Measurements from ENCODE around the gene CRHBP. TPM values are rescaled to one million over a fixed set of nuclear protein-coding genes. Genes with fewer than 3 reads are reported as not detected.
"Not testable (repeated sequence)": the region's sequence is repeated elsewhere in the genome, so short reads cannot be mapped to it uniquely, and the experiment has no call there.

Gene CRHBP
- total RNA-seq, 1 donor from 2014 or later, result not detected

DNA sequence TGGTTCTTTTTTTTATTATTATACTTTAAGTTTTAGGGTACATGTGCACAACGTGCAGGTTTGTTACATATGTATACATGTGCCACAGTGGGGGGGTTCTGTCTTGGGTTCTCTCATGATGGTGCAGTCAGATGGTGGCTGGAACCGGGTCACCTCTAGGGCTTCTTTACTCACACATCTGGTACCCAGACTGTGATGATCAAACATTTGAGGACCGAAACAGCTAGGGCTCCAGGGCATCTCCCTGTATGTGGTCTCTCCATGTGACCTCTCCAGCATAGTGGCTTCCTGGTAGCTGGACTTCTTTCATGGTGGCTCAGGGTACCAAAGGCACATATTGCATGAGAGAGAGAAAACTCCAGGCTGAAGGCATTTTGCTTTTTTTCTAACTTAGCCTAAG lies 9.8 kb upstream of the CRHBP start:
- H3K9me3 Mint-ChIP-seq, result no peaks in the 10 kb centered on the region
- H3K27ac Mint-ChIP-seq, result no peak overlapping the region
- no peak overlapping the region for H3K4me3 Mint-ChIP-seq
- H3K4me1 Mint-ChIP-seq (ENCODE audit: low read depth), result peaks cover 8% of the 10 kb centered on the region
- intact Hi-C loops (cut with micrococcal nuclease), result no loop called here
- H3K36me3 Mint-ChIP-seq (ENCODE audit: low read depth), result no peaks in the 10 kb centered on the region
- peaks cover 22% of the 10 kb centered on the region for H3K27me3 Mint-ChIP-seq (ENCODE audit: insufficient read depth)
- no peak for DNase-seq (ENCODE audit: low spot score)

GRCh38 chr5:76944638-76945037 lies 8.2 kb upstream of the CRHBP start:
- Mint-ChIP-seq H3K4me3 (no peak overlapping the region), H3K27me3 (ENCODE audit: insufficient read depth) (peaks cover 29% of the 10 kb centered on the region), H3K9me3 (no peaks in the 10 kb centered on the region), H3K4me1 (ENCODE audit: low read depth) (no peaks in the 10 kb centered on the region), H3K36me3 (ENCODE audit: low read depth) (no peaks in the 10 kb centered on the region), H3K27ac (no peak overlapping the region)
- DNase-seq (ENCODE audit: low spot score), result no peak
- intact Hi-C loops (cut with micrococcal nuclease), result no loop called here

GRCh38 chr5:76945238-76945637 lies 7.6 kb upstream of the CRHBP start:
- H3K9me3 Mint-ChIP-seq; H3K27ac Mint-ChIP-seq; H3K4me3 Mint-ChIP-seq; H3K36me3 Mint-ChIP-seq (ENCODE audit: low read depth); intact Hi-C loops (cut with micrococcal nuclease); H3K4me1 Mint-ChIP-seq (ENCODE audit: low read depth); DNase-seq (ENCODE audit: low spot score): not testable (repeated sequence)
- peaks cover 29% of the 10 kb centered on the region for H3K27me3 Mint-ChIP-seq (ENCODE audit: insufficient read depth)

DNA sequence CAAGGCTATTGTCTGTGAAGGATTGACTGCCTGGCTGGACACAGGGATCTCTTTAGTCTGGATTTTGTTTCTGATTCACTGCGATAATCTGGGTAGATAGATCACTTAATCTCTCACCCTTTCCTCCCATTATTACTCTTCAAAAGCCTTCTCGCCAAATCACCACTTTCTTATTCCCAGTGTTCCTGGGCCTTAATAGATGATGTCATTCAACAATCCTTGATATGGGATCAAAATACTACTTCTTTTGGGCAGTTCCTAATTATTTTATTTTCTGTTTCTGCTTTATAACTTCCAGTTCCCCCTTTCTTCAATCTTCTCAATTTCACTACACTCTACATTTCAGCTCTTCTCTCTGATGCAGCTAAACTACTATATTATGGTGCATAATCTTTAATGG lies 6.8 kb upstream of the CRHBP start:
- no peak overlapping the region for H3K27ac Mint-ChIP-seq
- H3K4me3 Mint-ChIP-seq, result no peak overlapping the region
- intact Hi-C loops (cut with micrococcal nuclease), result no loop called here
- no peaks in the 10 kb centered on the region for H3K36me3 Mint-ChIP-seq (ENCODE audit: low read depth)
- no peak for DNase-seq (ENCODE audit: low spot score)
- no peaks in the 10 kb centered on the region for H3K9me3 Mint-ChIP-seq
- no peaks in the 10 kb centered on the region for H3K4me1 Mint-ChIP-seq (ENCODE audit: low read depth)
- peaks cover 31% of the 10 kb centered on the region for H3K27me3 Mint-ChIP-seq (ENCODE audit: insufficient read depth)

GRCh38 chr5:76947082-76947503 lies 5.8 kb upstream of the CRHBP start:
- H3K27ac Mint-ChIP-seq, result no peak overlapping the region
- DNase-seq (ENCODE audit: low spot score), result no peak
- intact Hi-C loops (cut with micrococcal nuclease), result no loop called here
- H3K4me3 Mint-ChIP-seq, result no peak overlapping the region
- H3K9me3 Mint-ChIP-seq, result no peaks in the 10 kb centered on the region
- no peaks in the 10 kb centered on the region for H3K36me3 Mint-ChIP-seq (ENCODE audit: low read depth)
- H3K4me1 Mint-ChIP-seq (ENCODE audit: low read depth), result no peaks in the 10 kb centered on the region
- H3K27me3 Mint-ChIP-seq (ENCODE audit: insufficient read depth), result peaks cover 41% of the 10 kb centered on the region

DNA sequence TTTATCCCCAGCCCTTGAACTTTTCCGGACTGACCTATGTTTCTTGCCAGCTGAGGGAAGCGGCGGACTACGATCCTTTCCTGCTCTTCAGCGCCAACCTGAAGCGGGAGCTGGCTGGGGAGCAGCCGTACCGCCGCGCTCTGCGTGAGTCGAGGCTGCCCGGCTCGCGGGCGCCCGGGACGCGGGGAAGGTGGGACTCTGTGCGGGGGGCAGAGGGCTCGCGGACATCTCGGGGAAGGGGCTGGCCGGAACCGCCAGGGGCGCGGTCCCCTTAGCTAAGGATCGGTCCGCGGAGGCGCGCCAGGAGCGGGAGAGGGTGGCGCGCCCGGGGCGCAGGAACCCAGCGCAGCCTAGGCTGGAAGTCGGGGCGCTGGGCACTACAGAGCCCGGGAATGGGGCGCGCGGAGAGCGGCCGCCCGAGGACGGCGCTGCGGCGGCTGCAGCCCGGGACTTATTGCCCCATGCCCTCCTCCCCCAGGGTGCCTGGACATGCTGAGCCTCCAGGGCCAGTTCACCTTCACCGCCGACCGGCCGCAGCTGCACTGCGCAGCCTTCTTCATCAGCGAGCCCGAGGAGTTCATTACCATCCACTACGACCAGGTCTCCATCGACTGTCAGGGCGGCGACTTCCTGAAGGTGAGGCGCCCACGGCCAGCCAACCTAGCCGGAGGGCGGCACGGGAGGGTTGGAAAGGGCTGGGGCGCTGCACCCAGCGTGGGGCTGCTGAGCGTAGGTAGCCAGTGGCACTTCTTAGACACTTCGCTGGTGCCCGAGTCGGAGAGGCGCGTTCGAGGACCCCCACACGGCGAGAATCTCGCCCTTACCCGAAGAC lies 922 bp downstream of the CRHBP start:
- peaks cover under 1% of the 10 kb centered on the region for H3K4me1 Mint-ChIP-seq (ENCODE audit: low read depth)
- intact Hi-C loops (cut with micrococcal nuclease), result loop anchor here (5.0 kb wide), 1 partner anchor 689 kb away; no protein-coding TSS in a partner anchor
- H3K27ac Mint-ChIP-seq, result no peak overlapping the region
- H3K9me3 Mint-ChIP-seq, result no peaks in the 10 kb centered on the region
- no peak overlapping the region for H3K4me3 Mint-ChIP-seq
- no peaks in the 10 kb centered on the region for H3K36me3 Mint-ChIP-seq (ENCODE audit: low read depth)
- H3K27me3 Mint-ChIP-seq (ENCODE audit: insufficient read depth), result peaks cover 58% of the 10 kb centered on the region
- DNase-seq (ENCODE audit: low spot score), result no peak

GRCh38 chr5:76954383-76954763 lies 1.5 kb downstream of the CRHBP start:
- Mint-ChIP-seq H3K27me3 (ENCODE audit: insufficient read depth) (peaks cover 56% of the 10 kb centered on the region), H3K4me3 (no peak overlapping the region), H3K27ac (no peak overlapping the region), H3K9me3 (no peaks in the 10 kb centered on the region), H3K4me1 (ENCODE audit: low read depth) (peaks cover 7% of the 10 kb centered on the region), H3K36me3 (ENCODE audit: low read depth) (no peaks in the 10 kb centered on the region)
- intact Hi-C loops (cut with micrococcal nuclease), result loop anchor here (5.0 kb wide), 1 partner anchor 688 kb away; no protein-coding TSS in a partner anchor
- DNase-seq (ENCODE audit: low spot score), result no peak

GRCh38 chr5:76956033-76956432 lies 3.2 kb downstream of the CRHBP start:
- no peaks in the 10 kb centered on the region for H3K36me3 Mint-ChIP-seq (ENCODE audit: low read depth)

GRCh38 chr5:76958991-76959767 lies 6.3 kb downstream of the CRHBP start:
- H3K27me3 Mint-ChIP-seq (ENCODE audit: insufficient read depth), result peaks cover 40% of the 10 kb centered on the region
- no peak overlapping the region for H3K4me3 Mint-ChIP-seq
- H3K27ac Mint-ChIP-seq, result no peak overlapping the region
- no peak for DNase-seq (ENCODE audit: low spot score)
- intact Hi-C loops (cut with micrococcal nuclease), result loop anchor here (2.0 kb wide), 1 partner anchor 72 kb away; the partner anchor contains the start of gene AGGF1
- H3K4me1 Mint-ChIP-seq (ENCODE audit: low read depth), result peaks cover 23% of the 10 kb centered on the region
- no peaks in the 10 kb centered on the region for H3K36me3 Mint-ChIP-seq (ENCODE audit: low read depth)
- no peaks in the 10 kb centered on the region for H3K9me3 Mint-ChIP-seq

More at GRCh38 chr5:76956033-76956432, 3.2 kb downstream of the CRHBP start:
- Mint-ChIP-seq H3K27ac (no peak overlapping the region), H3K4me1 (ENCODE audit: low read depth) (peaks cover 19% of the 10 kb centered on the region), H3K27me3 (ENCODE audit: insufficient read depth) (peaks cover 54% of the 10 kb centered on the region), H3K4me3 (no peak overlapping the region), H3K9me3 (no peaks in the 10 kb centered on the region)
- no peak for DNase-seq (ENCODE audit: low spot score)
- intact Hi-C loops (cut with micrococcal nuclease), result no loop called here

- no peak for DNase-seq (ENCODE audit: low spot score)
- Mint-ChIP-seq H3K27me3 (ENCODE audit: insufficient read depth) (peaks cover 33% of the 10 kb centered on the region), H3K4me1 (ENCODE audit: low read depth) (peaks cover 23% of the 10 kb centered on the region), H3K9me3 (no peaks in the 10 kb centered on the region), H3K27ac (peak overlapping the region; percentile 26), H3K4me3 (no peak overlapping the region), H3K36me3 (ENCODE audit: low read depth) (no peaks in the 10 kb centered on the region)
- intact Hi-C loops (cut with micrococcal nuclease), result no loop called here
These were observed 7.3 kb downstream of the CRHBP start for GRCh38 chr5:76960004-76960625.

- H3K4me1 Mint-ChIP-seq (ENCODE audit: low read depth), result peaks cover 20% of the 10 kb centered on the region
- no peak overlapping the region for H3K27ac Mint-ChIP-seq
- no peaks in the 10 kb centered on the region for H3K36me3 Mint-ChIP-seq (ENCODE audit: low read depth)
- intact Hi-C loops (cut with micrococcal nuclease), result no loop called here
- peaks cover 18% of the 10 kb centered on the region for H3K27me3 Mint-ChIP-seq (ENCODE audit: insufficient read depth)
- no peak for DNase-seq (ENCODE audit: low spot score)
- H3K9me3 Mint-ChIP-seq, result no peaks in the 10 kb centered on the region
- H3K4me3 Mint-ChIP-seq, result no peak overlapping the region
These were observed 11.2 kb downstream of the CRHBP start for GRCh38 chr5:76964060-76964459.

DNA sequence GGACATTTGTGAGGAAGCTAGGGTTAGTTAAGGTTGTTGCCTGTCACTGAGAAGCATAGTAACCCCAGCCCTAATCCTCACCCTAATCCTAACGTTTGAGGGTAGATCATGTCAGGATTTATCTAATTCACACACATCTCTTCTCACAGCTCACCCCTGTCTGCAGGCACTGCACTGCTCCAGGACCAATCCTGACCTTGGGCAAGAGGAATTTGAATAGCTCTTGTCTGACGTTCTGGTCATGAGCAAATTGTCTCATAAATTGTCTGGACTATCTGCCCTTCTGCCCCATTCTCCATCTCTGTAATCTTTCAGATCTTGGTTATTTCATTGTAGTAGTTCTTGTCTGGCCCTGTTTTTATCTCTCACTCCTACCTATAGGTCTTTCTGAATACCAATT lies 18.7 kb downstream of the CRHBP start:
- Mint-ChIP-seq H3K27me3 (ENCODE audit: insufficient read depth) (peaks cover 5% of the 10 kb centered on the region), H3K27ac (no peak overlapping the region), H3K9me3 (no peaks in the 10 kb centered on the region), H3K4me1 (ENCODE audit: low read depth) (no peaks in the 10 kb centered on the region), H3K36me3 (ENCODE audit: low read depth) (no peaks in the 10 kb centered on the region), H3K4me3 (no peak overlapping the region)
- intact Hi-C loops (cut with micrococcal nuclease), result no loop called here
- no peak for DNase-seq (ENCODE audit: low spot score)

- no peaks in the 10 kb centered on the region for H3K9me3 Mint-ChIP-seq
- no peak overlapping the region for H3K4me3 Mint-ChIP-seq
- peaks cover 5% of the 10 kb centered on the region for H3K27me3 Mint-ChIP-seq (ENCODE audit: insufficient read depth)
These were observed 19.8 kb downstream of the CRHBP start for GRCh38 chr5:76972689-76973088.

More at GRCh38 chr5:76972689-76973088, 19.8 kb downstream of the CRHBP start:
- intact Hi-C loops (cut with micrococcal nuclease), result no loop called here
- H3K4me1 Mint-ChIP-seq (ENCODE audit: low read depth), result no peaks in the 10 kb centered on the region
- DNase-seq (ENCODE audit: low spot score), result no peak
- H3K36me3 Mint-ChIP-seq (ENCODE audit: low read depth), result no peaks in the 10 kb centered on the region
- H3K27ac Mint-ChIP-seq, result no peak overlapping the region
